Spinal cord (tissue), 10 donors: ENCODE measurements around the gene IKZF1. TPM values are rescaled to one million over a fixed set of nuclear protein-coding genes. Genes with fewer than 3 reads are reported as not detected.

Experiments
- DNase-seq, 6 donors: peaks; one replicate each; pipeline versions ENCODE4 v3.0.0 to v3.0.0-alpha.2; 2013 to 2015; ENCODE audit warnings: low spot score in 6 of 6, low read depth in 4 of 6
- H3K27ac ChIP-seq: one replicate; pipeline ENCODE4 v1.5.1; 2013; ENCODE audit warnings: low read depth, low read length, control low read depth
- H3K27me3 ChIP-seq: one replicate; pipeline ENCODE4 v1.6.1; 2013; ENCODE audit warnings: low read length; ENCODE audit not compliant: control insufficient read depth, insufficient read depth
- H3K36me3 ChIP-seq: one replicate; pipeline ENCODE4 v1.6.1; 2013; ENCODE audit warnings: low read length; ENCODE audit not compliant: control insufficient read depth, insufficient read depth
- H3K4me1 ChIP-seq: one replicate; pipeline ENCODE4 v1.6.1; 2013; ENCODE audit warnings: low read length; ENCODE audit not compliant: control insufficient read depth, insufficient read depth
- H3K4me3 ChIP-seq: one replicate; pipeline ENCODE4 v1.5.1; 2013; ENCODE audit warnings: low read depth, low read length, control low read depth
- H3K9me3 ChIP-seq: one replicate; pipeline ENCODE4 v1.6.1; 2013; ENCODE audit warnings: low read length; ENCODE audit not compliant: control insufficient read depth, insufficient read depth
- WGBS: methylation state at CpG from one replicate; pipeline ENCODE4 v1.1.5; 2013; ENCODE audit warnings: missing lambda C conversion rate; ENCODE audit not compliant: insufficient coverage; 5-methylcytosine and 5-hydroxymethylcytosine counted together
- polyA plus RNA-seq, 2 donors: library from polyadenylated mRNA; unstranded; fragments of 120-200 nt; gene quantifications; one replicate each; pipeline ENCODE4 v1.2.1, GENCODE V29; 2013; ENCODE audit not compliant: insufficient read length in 2 of 2
- total RNA-seq, 2 donors: library from RNA; depleted of rRNA in 1 of 2; stranded (reverse); fragments of 120-200 nt in 1 of 2; fragments of >200 nt in 1 of 2; gene quantifications; one replicate each; pipeline versions ENCODE4 v1.2.3 to v1.2.4, GENCODE V29; 2013 to 2014
- donor health status: healthy.

IKZF1 gene
- total and polyA plus RNA-seq, 4 donors, result 2.9 to 9.0 (median 4.7) TPM

- no peak overlapping the region for H3K27ac ChIP-seq
- WGBS, result 81% methylated on average over 10 of the region's 12 CpGs
- no peak overlapping the region for H3K4me3 ChIP-seq
- no peaks in the 10 kb centered on the region for H3K9me3 ChIP-seq
- no peaks in the 10 kb centered on the region for H3K36me3 ChIP-seq
- DNase-seq, result no peak
- no peaks in the 10 kb centered on the region for H3K4me1 ChIP-seq
- no peaks in the 10 kb centered on the region for H3K27me3 ChIP-seq
Measured at GRCh38 chr7:50281680-50282445, 22.7 kb upstream of the IKZF1 start.

DNA sequence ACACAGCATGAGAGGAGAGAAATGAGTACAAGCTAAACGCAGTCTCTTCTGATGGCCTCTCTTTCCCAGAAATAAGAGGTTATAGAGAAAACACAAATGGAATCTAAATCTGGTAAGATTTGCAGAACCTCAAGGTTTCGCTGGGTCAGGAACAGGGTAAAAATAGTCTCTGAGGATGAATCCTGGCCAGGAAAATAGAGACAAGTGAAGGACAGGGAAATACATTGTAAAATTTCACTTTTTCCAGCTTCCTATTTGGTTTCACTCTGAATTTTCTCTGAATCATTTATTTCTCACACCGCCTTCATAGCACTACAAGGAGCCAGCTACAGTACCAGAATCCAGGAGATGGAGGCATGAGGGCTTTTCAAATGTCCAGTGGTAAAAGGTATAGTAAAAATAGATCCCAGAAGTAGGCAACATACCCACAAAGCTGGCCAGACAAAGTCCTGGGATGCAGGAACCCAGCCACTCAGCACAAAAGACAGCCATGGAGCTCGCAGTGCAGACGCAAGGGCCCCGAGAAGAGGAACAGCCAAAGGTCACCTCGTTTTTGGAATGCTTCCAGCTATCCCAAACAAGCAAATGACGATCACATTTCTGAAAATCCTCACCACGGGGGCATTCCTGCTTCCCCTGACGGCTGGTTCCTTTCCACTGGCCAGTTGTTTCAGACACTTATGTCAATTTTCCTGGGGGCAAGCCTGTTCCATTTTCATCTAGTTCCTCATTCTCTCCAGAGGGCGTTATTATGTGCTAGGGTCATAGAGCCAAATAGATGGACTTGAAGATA, 21.5 kb upstream of the IKZF1 start:
- Histone ChIP-seq H3K4me1 (no peaks in the 10 kb centered on the region), H3K27me3 (no peaks in the 10 kb centered on the region), H3K27ac (no peak overlapping the region), H3K9me3 (no peaks in the 10 kb centered on the region), H3K4me3 (no peak overlapping the region), H3K36me3 (no peaks in the 10 kb centered on the region)
- DNase-seq, result no peak
- 64% methylated on average over 8 of the region's 11 CpGs for WGBS

DNA sequence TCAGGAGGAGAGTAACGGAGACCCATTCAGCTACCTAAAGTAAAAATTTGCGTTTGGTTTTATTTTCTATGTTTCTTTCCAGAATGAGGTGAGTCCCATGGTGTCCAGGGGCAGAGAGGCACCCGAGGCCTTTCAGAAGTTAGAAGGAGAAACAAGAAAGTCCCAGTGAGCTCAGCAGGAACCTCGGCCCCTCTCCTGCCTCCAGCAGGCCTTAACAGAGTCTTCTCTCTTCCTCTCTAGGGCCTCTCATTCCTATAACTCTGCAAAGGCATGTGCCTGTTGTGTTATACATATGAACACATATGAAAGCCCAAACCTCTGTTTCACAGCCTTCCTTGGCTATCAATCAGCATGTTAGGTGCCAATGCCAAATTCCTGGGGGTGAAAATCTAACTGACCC, 20.8 kb upstream of the IKZF1 start:
- no peaks in the 10 kb centered on the region for H3K36me3 ChIP-seq
- H3K27ac ChIP-seq, result no peak overlapping the region
- no peaks in the 10 kb centered on the region for H3K27me3 ChIP-seq
- no peak for DNase-seq
- H3K9me3 ChIP-seq, result no peaks in the 10 kb centered on the region
- H3K4me3 ChIP-seq, result no peak overlapping the region
- WGBS, result 92% methylated on average over 2 of the region's 4 CpGs
- no peaks in the 10 kb centered on the region for H3K4me1 ChIP-seq

DNA sequence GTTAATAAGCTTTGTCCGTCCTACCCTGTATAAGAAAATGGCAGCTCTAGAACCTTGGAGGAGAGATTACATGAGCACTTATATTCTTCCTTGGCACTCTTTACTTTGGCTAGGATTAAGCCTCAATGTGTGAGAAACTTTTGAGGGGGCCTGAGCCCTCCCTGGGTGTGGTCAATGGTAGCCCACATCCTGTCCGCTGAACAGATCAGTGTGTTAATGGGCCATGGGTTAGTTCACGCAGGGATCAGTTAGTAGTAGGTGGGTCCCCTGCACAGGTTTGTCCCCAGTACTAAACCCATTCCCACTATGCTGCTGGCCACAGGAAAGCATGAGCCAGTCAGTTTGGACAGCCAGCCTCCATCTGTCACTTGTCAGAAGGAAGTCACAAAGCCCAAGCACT, 20.2 kb upstream of the IKZF1 start:
- 100% methylated on average over 1 of the region's 3 CpGs for WGBS

GRCh38 chr7:50285269-50285668, 19.2 kb upstream of the IKZF1 start:
- DNase-seq, result no peak
- no peak overlapping the region for H3K4me3 ChIP-seq
- H3K4me1 ChIP-seq, result no peaks in the 10 kb centered on the region
- WGBS, result 70% methylated on average over 1 of the region's 4 CpGs
- no peak overlapping the region for H3K27ac ChIP-seq
- H3K36me3 ChIP-seq, result no peaks in the 10 kb centered on the region
- H3K9me3 ChIP-seq, result no peaks in the 10 kb centered on the region
- H3K27me3 ChIP-seq, result no peaks in the 10 kb centered on the region

More for the DNA sequence above, 20.2 kb upstream of the IKZF1 start:
- no peak for DNase-seq
- Histone ChIP-seq H3K27me3 (no peaks in the 10 kb centered on the region), H3K4me3 (no peak overlapping the region), H3K27ac (no peak overlapping the region), H3K9me3 (no peaks in the 10 kb centered on the region), H3K36me3 (no peaks in the 10 kb centered on the region), H3K4me1 (no peaks in the 10 kb centered on the region)

DNA sequence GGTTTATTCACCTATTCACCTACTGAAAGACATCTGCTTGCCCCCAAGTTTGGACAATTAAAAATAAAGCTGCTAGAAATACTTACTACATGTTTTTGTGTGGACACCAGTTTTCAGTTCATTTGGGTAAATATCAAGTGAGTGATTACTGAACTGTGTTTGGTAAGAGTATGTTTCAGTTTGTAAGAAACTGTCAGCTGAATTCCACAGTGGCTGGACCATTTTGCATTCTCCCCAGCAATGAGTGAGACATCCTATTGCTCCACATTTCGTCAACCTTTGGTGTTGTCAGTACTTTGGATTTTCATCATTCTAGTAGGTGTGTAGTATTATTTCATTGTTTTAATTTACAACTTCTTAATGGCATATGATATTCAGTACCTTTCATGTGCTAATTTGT, 17.4 kb upstream of the IKZF1 start:
- H3K36me3 ChIP-seq, result no peaks in the 10 kb centered on the region
- H3K9me3 ChIP-seq, result no peaks in the 10 kb centered on the region
- DNase-seq, result no peak
- WGBS, result no CpG with 5 or more reads among the region's 1 CpG
- H3K27ac ChIP-seq, result no peak overlapping the region
- no peak overlapping the region for H3K4me3 ChIP-seq
- no peaks in the 10 kb centered on the region for H3K4me1 ChIP-seq
- no peaks in the 10 kb centered on the region for H3K27me3 ChIP-seq

- H3K27me3 ChIP-seq, result no peaks in the 10 kb centered on the region
- no peaks in the 10 kb centered on the region for H3K36me3 ChIP-seq
- DNase-seq, result no peak
- no peak overlapping the region for H3K4me3 ChIP-seq
- H3K9me3 ChIP-seq, result no peaks in the 10 kb centered on the region
- H3K4me1 ChIP-seq, result no peaks in the 10 kb centered on the region
- H3K27ac ChIP-seq, result no peak overlapping the region
Measured at GRCh38 chr7:50292165-50292757, 12.3 kb upstream of the IKZF1 start.

DNA sequence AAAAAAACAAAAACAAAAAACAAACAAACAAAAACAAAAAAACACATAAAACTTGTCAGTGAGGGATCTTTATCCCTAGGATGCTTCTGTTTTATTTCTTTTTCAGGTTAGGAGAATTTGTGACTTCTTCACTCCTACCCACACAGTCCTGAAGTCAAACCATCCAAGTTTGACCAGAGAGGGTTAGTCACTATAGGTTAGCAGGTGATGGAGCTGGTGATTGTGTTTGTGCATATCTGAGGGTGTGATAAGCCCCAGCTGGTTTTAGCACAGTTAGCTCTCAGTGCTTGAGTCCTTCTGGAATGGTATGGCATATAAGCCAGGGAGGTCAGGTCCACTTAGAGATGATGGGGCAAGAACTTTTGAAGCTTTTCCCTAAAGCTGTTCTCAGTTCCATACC, 11.8 kb upstream of the IKZF1 start:
- H3K9me3 ChIP-seq, result no peaks in the 10 kb centered on the region
- DNase-seq, result no peak
- H3K36me3 ChIP-seq, result no peaks in the 10 kb centered on the region
- no peak overlapping the region for H3K27ac ChIP-seq
- H3K4me1 ChIP-seq, result no peaks in the 10 kb centered on the region
- H3K4me3 ChIP-seq, result no peak overlapping the region
- H3K27me3 ChIP-seq, result no peaks in the 10 kb centered on the region

GRCh38 chr7:50293509-50294179, 10.9 kb upstream of the IKZF1 start:
- no peak for DNase-seq
- Histone ChIP-seq H3K36me3 (no peaks in the 10 kb centered on the region), H3K27me3 (no peaks in the 10 kb centered on the region), H3K27ac (no peak overlapping the region), H3K9me3 (no peaks in the 10 kb centered on the region), H3K4me1 (no peaks in the 10 kb centered on the region), H3K4me3 (no peak overlapping the region)
- 100% methylated on average over 2 of the region's 7 CpGs for WGBS
